GM19467 (cell line): Measurements from ENCODE around the gene CARD19.

Experiments
- ATAC-seq: cut with Tn5 transposase; IDR thresholded peaks from one replicate; pipeline ENCODE4 v1.9.1; 2021; ENCODE audit warnings: mild to moderate bottlenecking, moderate library complexity; ENCODE audit not compliant: unreplicated experiment

The CARD19 gene

DNA sequence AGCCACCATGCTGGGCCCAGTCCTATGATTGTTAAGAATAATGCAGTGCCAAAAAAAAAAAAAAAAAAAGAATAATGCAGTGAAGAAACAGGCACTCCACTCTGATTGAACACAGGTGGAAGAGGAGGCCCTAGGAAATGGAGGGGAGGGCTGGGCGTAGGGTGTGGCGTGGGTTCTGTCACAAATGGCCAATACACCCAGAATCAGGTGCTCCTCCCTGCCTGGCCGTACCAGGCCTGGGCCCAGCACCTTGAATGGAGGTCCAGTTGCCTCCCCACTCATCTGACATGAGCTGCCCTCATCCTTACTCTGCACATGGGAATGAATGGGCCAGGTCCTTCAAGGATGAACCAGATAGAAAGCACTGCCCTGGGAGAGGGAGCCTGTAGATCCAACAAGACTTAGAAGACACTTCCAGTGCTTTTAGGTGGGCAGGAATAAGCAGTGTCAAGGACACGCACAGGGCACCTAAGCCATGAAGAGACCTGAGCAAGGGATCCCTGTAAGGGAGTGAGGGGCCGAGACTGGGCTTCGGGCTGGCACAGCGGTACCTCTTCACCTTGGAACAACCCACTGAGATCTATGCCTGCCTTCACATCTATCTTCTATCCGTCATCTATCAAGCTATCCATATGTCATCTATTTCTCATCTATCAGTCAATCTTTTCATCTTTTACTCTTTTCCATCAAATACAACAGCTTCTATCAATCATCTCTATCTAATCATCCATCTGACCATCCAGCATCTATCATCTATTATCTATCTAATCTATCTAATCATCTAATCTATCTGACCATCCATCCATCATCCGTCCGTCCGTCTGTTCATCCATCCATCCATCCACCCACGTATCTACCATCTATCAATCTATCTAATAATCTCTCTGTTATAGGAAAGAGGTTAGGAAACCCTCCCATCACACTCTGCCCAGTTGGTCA is 22.2 kb downstream of the CARD19 start:
- ATAC-seq = no peak

DNA sequence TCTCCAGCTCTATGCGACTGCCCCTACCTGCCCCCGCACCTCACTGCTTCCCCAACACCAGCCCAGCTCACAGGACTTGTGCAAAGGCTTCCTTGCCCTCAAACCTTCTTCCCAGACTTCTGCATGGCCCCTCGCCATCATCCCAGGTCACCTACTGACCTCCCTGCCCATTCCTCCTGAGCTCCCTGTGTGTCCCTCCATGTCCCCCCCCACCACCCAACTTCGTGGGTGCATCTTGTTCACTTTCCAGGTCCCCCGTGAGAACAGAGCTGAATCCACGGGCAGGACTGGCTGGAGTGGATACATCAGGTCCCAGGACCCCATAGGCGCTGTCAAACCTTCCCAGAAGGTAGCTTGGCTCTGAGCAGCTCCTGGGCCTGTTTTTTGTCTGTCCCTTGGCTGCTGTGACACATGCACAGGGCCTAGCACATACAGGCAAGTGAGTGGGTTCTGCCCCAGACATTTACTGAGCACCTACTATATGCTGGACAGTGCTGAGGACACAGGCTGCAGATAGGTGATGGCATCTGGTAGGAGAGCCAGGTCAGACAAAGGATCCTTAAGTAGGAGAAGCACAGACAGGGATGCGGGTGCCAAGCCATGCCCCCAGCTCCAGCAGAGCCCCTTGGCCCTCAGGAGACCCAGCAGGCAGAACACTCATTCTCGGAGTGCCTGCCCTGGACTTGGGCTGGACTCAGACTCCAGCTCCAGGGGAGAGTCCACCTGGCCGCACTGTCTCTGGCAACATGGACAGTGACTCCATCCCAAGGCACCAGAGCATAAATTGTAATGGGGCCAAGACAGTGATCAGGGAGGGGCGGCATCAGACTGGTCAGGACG is 23.1 kb downstream of the CARD19 start:
- no peak for ATAC-seq

DNA sequence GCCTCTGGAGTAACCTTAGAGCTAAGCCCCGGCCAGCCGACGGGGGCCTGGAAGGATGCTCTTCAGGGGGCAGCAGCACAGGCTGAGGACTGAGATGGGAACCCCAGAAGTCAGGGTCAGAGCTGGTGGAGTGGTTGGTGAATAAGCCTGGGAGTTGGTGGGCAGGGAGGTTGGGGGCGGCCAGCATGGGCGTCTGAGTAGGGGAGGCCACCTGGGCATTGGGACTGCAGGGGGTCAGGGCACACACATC is 23.6 kb downstream of the CARD19 start:
- no peak for ATAC-seq

DNA sequence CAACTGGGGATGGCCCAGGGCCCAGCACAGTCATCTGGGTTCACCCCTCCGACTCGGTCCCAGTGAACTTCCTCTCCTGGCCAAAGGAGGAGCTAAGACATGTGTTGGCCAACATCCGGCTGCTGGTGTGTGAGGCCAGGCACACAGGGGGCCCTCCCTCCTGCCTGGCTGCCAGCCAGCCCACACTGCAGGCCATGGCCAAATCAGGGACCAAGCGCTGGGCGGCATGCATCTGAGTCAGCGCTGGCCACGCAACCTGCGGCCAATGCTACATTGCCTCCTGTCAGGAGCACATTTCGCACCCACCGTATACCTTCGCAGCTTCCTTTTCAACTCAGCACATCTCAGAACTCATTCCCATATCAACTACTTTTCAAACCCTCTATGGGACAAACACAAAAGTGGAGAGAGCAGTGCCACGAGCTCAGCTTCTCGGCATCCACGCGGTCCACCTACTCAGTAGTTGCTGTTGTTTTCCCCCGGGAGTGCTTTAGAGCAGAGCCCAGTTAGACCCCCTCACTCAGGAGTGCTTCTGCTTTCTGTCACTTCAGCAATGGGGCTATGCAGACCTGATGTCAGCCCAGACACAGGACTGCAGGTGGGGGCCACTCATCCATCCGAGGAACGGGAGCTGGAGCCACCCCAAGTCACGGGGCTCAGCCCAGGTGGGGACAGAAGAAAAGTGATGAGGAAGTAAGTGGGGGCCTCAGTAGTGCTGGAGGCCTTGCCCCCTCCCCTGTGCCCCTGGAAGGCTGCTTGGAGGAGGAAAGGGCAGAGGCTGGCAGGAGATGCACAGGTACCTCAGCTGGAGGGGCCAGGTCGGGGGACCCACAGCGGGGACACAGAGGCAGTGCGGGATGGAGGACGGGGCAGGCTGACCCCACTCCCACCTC is 24.2 kb downstream of the CARD19 start:
- ATAC-seq = peak; percentile 83

DNA sequence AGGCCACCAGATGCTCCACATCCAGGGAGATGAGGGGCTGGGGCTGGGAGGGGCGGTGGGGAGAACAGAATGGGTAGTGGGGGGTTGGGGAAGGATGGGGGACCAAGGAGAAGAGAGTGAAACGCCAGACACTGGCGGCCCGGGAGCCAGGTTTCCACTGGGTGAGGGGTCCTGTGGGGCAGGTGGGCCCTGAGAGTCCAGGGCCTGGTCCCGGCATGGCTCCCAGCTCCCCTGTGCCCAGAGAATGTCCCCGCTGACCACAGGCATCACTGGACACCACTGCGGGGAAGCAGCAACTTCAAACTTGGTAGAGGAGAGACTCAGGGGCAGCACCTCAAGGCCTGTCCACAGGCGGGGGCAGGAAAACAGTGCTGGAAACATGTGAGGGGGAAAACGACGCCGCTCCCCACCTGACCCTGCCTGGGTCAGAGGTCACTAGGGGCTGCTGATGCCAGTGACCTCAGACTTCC is 24.9 kb downstream of the CARD19 start:
- ATAC-seq = no peak

DNA sequence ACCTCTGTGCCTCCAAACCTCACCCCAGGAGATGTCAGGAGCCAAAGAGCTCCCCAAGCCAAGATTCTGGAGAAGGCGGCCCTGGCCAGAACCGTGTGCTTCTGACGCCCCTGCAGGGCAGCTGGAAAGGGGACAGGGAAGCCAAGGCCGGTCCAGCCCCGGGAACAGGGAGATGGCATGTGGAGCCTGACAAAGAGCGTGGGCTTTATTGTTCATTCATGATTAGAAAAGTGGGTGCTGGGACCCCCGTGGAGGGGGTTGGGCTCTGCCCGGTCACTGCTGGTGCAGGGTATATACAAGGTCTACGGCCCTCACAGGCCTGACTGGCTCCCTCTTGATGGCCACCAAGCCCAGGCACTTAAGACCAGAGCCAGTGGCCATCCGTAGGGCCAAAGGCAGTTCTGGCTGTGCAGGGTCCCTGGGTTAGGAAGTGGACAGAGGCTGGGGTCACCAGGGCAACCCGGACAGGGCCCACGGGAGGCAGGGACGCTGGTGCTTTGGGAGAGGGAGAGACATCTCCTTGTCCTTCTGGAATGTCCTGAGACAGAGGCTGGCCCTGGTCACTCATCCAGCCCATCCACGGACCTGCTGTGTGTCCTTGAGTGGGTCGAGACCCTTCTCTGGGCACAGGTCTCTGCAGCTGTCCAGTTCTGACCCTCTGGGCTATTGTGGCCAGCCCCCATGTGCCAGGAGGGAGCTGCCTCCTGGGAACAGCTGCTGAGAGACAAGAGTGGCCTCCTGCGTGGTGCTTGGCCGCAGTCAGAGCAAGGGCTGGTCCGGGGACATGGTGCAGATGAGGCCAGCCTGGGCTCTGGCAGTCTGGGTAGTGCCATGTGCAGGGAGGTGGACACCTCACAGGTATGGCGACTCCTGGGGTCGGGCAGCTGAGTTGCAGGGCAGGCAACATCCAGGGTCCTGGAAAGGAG is 25.6 kb downstream of the CARD19 start:
- no peak for ATAC-seq

DNA sequence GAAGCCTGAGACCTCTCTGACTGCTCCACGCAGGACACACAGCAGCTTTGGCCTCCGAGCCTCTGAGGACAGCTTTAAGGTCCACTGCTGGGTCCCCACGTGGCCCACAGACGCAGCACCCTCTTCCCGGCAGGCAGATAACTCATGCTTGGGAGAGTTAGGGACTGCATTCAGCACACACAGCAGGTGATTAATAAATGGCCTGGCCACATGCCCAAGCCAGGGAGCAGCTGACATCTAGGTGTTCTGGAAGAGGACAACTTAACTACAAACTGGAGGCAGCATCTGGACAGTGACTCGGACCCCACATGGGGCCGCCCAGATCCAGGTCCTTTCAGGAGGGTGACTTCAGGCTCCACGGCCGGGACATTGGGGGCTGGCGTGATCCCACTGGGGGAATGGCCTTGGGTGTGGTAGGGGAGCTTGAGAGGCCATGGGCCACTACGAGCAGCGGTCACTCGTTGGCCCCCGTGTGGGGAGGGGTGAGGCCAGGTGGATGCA is 26.8 kb downstream of the CARD19 start:
- ATAC-seq = no peak

DNA sequence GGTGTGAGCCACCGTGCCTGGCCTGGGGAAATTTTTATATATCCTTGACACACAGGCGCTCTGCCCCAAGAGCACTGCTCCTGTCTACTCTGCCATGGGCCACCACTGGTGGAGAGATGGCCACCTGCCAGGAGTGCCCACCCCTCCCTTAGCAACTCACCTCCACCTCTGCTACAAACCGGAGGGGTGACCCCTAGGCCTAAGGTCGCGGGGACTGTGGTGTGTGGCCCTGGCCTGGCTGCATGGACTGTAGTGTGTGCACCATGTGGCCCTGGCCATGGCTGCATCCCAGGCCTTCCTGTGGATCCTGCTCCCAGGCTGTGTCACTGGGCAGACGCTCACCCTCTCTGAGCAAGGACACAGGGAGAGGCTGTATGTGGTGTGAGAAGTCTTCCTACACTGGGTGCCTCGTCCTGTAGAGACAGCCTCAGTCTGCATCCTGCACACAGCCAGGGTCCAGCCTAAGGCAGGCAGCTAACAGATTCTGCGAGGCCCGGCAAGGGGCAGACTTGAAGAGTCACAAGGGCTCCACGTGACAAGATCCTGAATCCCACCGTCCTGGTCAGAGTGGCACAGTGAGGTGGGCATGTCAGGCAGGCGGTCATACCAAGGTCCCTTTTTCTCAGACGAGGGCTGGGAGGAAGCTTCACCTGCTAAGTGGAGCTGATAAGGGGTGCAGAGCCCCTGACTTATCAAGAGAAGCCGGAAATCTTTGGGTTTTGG is 27.7 kb downstream of the CARD19 start:
- ATAC-seq = no peak

DNA sequence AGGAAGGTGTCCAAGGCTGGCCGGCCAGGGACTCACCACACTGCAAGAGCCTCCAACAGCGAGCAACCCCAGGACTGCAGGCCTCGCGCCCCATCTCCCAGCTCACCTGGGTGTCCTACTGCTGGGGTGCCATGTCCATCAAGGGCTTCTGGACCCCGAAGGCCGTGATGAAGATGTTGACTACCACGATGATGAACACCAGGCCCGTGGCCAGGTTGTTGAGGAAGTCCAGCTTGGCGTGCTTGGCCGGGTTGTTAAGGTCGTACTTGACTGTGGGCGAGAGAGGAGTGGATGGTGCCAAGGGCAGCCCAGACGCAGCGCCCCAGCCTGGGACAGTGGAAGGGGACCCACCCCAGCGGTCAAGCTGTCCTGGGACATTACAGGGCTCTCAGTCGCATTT is 28.8 kb downstream of the CARD19 start:
- ATAC-seq = no peak

DNA sequence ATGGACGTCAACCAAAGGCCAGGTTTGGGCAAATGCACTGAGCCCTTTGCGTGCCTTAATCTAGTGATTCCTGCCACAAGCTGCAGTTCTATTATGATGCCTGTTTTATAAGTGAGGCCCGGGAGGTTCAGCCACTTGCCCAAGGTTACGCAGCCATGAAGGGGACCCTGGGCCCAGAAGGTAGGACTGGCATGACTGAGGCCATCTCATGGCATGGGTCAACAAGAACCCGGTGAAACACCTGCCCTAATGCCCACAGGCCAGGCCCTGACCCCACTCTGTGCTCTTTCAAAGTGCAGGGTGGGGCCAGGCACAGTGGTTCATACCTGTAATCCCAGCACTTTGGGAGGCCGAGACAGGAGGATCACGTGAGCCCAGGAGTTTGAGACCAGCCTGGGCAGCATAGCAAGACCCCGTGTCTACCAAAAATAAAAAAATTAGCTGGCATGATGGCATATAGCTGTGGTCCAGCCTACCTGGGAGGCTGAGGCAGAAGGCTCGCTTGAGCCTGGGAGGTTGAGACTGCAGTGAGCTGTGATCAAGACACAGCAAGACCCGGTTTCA is 29.4 kb downstream of the CARD19 start:
- ATAC-seq = no peak

DNA sequence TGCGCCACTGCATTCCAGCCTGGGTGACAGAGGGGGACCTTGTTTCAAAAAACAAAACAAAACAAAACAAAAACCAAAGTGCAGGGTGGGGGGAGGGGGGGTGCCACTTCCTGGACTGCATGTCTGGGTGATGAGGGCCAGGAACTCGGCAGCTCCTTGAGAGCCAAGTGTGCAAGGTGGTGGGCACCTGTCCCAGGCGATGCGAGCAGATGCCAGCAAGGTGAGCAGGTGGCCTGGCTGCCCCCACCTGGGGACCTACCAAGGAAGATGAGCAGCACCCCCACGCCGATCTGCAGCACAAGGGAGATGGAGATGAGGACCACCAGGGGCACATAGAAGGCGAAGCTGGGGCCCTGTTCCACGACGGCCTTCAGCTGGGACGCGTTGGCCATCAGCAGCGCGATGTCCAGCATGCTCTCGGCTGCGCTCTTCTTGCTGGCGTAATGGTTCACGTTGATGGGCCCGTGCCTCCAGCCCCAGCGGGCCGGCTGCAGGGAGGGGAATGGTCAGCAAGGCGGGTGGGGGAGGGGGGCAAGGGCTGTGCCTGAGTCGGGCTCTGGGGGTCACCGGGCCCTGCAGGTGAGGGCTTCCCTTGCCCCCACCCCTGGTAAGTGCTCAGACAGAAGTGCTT is 30.2 kb downstream of the CARD19 start:
- ATAC-seq = no peak

DNA sequence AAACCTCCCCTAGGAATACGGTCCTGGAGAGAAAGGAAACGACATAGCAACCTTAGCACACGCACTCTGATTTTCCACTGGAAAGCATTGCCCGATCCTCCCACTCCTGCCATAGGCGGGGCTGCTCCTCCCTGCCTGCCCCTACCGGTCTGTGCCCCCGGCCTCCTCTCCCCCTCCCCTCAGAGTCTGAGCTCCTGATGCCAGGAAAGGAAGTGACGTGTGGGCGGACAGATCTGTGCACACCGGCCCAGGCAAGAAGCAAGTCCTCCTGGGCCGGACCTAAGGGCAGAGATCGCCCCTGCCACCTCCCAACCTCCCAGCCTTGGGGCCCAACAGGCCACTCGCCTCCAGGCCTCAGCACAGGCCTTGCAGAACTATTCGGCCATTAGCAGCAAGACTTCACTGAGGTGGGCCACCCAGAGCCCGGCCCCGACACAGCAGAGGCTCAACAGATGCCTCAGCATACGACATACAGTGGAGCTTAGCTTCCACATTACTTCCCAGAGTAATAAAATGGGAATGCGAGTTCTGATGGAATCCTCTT is 30.9 kb downstream of the CARD19 start:
- no peak for ATAC-seq

DNA sequence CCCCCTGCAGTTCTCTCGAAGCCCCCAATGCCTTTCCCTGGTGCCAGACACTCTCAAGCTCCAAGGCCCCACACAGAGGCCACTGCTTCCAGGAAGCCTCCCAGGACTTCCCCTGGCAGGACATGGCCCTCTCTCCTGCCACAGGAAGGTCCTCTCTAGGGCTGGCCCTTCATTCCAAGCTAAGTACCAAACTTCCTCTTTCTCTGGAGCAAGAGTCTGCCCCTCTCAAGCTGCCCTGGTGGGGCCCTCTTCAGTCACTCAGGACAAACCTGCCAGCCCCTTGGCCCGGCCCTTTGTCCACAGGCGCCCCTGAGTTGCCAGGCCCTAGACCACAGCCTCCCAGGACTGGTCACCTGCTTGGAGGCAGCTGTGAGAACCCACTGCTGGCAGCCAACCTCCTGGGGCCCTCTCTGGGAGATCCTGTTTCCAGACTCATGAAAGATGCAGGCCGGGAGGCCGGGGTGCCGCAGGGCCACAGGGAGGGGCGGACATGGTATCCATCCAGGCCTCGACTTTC is 31.4 kb downstream of the CARD19 start:
- ATAC-seq = no peak

DNA sequence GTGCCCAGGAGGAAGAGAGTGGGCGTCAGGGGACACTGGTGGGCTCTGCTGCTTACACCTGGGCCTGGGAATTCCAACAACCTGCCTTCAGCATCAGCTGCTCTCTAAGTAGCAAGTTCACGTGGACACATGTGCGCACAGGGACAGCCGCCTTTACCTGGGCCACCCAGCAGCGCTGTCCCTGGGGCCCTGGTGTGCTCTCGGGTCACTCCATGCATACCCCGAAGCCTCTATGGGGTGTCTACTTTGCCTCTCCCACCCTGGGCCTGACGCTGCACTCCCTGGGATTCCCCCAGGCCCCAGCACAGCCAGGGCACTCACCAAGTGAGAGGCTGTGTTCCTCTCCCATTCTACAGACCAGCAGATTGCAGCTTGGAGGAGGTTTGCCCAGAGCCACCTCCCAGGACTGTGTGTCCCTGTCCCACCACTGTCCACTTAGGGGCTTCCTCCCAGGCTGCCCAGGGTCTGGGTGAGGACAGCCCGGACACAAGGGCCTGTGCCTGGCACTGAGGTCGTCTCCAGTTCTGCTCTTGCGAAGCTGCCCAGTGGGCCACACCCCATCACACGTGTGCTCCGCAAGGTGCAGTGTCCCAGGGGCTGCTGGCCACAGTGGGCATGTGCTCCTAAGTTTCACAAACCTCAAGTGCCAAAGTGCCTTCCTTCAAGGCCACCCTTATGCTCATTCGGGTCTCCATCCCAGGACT is 32.1 kb downstream of the CARD19 start:
- no peak for ATAC-seq

DNA sequence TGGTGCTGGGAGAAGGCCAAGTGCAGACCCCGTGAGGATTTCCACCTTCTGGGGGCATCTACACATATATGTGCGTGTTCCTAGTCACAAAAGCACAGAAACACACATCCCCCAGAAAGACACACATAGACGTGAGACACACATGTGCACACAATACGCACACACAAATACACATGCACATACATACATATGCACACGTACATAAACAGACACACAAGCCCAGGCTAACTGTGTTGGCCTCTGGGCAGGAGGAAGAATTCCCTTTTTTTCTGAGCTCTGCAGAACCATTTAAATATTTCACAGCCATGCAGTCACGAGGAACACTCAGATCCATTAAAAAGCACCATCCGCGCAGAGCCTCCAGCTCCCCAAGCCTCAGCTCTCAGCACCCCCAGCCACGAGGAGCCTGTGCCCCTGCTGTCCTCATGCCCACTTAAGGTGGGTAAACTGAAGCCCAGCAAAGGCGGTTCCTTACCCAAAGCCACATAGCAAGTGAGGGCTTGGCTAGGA is 32.8 kb downstream of the CARD19 start:
- ATAC-seq = no peak

DNA sequence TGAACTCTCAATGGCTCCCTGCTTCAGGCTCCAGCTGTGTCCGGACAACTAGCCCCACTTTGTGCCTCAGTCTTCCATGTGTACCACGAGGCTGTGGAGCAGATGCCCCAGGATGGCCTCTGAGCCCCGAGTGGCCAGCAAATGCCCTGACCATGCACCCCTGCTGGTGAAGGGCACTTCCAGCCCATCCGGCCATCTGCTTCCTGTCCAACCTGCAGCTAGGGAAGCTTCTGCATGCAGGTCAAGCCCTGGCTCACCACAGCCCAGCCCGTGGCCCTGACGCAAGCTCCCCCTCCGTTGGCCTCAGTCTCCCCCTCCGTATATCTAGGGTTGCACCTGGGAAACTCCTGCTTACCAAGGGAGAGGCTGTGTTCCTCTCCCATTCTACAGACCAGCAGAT is 33.3 kb downstream of the CARD19 start:
- no peak for ATAC-seq
